Caco-2 (cell line): Measurements from ENCODE around the gene NDUFA8. TPM values are rescaled to one million over a fixed set of nuclear protein-coding genes. Genes with fewer than 3 reads are reported as not detected.

Experiments used
- BruUV-seq: library from RNA; stranded (reverse); fragments of 400-500 nt; replicated peaks from 2 replicates; lab custom pipeline; 2021; lab: Mats Ljungman, UMichigan
- CTCF ChIA-PET: fragments of 300-600 bp; sonication (Branson Sonifier 250); formaldehyde crosslinking; loops from one replicate; lab custom pipeline; 2022; ENCODE audit warnings: antibody characterized with exemption; lab: Charles Lee
- POLR2A ChIA-PET: fragments of 300-600 bp; sonication (Branson Sonifier 250); formaldehyde crosslinking; loops from one replicate; lab custom pipeline; 2022; ENCODE audit warnings: antibody characterized with exemption; lab: Charles Lee
- DNase-seq, 2 experiments: peaks; one replicate each; pipeline versions ENCODE4 v3.0.0 to v3.0.0-alpha.2; 2020 to 2022
- H3K27me3 ChIP-seq: replicated peaks from 2 replicates; pipeline ENCODE4 v1.6.0; 2011; ENCODE audit warnings: low read length; ENCODE audit not compliant: control insufficient read depth, insufficient read depth
- H3K36me3 ChIP-seq: 2 replicates; pipeline ENCODE4 v1.5.1; 2011; ENCODE audit warnings: low read length; ENCODE audit not compliant: control insufficient read depth, insufficient read depth
- H3K4me1 ChIP-seq: fragments of 250-450 bp; sonication (Bioruptor Pico); 2 replicates; pipeline ENCODE4 v1.5.1; 2020; ENCODE audit warnings: mild to moderate bottlenecking
- H3K4me3 ChIP-seq: 2 replicates; pipeline ENCODE4 v1.5.1; 2011; ENCODE audit warnings: low read depth, mild to moderate bottlenecking, control low read depth, low read length
- H3K9me3 ChIP-seq: fragments of 250-450 bp; sonication (Bioruptor Pico); 2 replicates; pipeline ENCODE4 v1.5.1; 2020; ENCODE audit warnings: mild to moderate bottlenecking, moderate library complexity
- H3K27ac Mint-ChIP-seq: one replicate; pipeline ENCODE4 v1.8.0; 2022; ENCODE audit warnings: mixed read lengths; ENCODE audit not compliant: unreplicated experiment
- H3K27me3 Mint-ChIP-seq: one replicate; pipeline ENCODE4 v1.8.0; 2022; ENCODE audit warnings: mixed read lengths; ENCODE audit not compliant: insufficient read depth, unreplicated experiment
- H3K36me3 Mint-ChIP-seq: one replicate; pipeline ENCODE4 v1.8.0; 2022; ENCODE audit warnings: mild to moderate bottlenecking, mixed read lengths; ENCODE audit not compliant: insufficient read depth, unreplicated experiment
- H3K4me1 Mint-ChIP-seq: one replicate; pipeline ENCODE4 v1.8.0; 2022; ENCODE audit warnings: low read depth, mixed read lengths; ENCODE audit not compliant: unreplicated experiment
- H3K4me3 Mint-ChIP-seq: one replicate; pipeline ENCODE4 v1.8.0; 2022; ENCODE audit warnings: mild to moderate bottlenecking, moderate library complexity, mixed read lengths; ENCODE audit not compliant: unreplicated experiment
- H3K9me3 Mint-ChIP-seq: one replicate; pipeline ENCODE4 v1.8.0; 2022; ENCODE audit warnings: mixed read lengths; ENCODE audit not compliant: unreplicated experiment
- intact Hi-C: fragments of 100-400 bp; cut with micrococcal nuclease; formaldehyde crosslinking; loops from one replicate; pipeline ENCODE4 v1.10.0; 2022; ENCODE audit not compliant: unreplicated experiment
- total RNA-seq: library from RNA; stranded (reverse); gene quantifications from 2 replicates; pipeline ENCODE4 v1.2.3, GENCODE V29; 2022
- TF ChIP-seq, protein P1 (sequence below), 2 experiments: fragments of 200-600 bp in 1 of 2; IDR thresholded peaks; 1 replicate in 1 of 2; 2 replicates in 1 of 2; pipeline versions ENCODE4 v1.5.1 to v1.8.0; 2011 to 2022; ENCODE audit warnings: antibody characterized with exemption in 1 of 2, control low read depth in 1 of 2, inconsistent platforms in 1 of 2, low read depth in 1 of 2, low read length in 1 of 2, mild to moderate bottlenecking in 1 of 2, moderate library complexity in 1 of 2; ENCODE audit not compliant: insufficient read depth in 1 of 2, severe bottlenecking in 1 of 2, unreplicated experiment in 1 of 2

The NDUFA8 gene
- total RNA-seq, 1 experiment from 2014 or later: 58.0 TPM

DNA sequence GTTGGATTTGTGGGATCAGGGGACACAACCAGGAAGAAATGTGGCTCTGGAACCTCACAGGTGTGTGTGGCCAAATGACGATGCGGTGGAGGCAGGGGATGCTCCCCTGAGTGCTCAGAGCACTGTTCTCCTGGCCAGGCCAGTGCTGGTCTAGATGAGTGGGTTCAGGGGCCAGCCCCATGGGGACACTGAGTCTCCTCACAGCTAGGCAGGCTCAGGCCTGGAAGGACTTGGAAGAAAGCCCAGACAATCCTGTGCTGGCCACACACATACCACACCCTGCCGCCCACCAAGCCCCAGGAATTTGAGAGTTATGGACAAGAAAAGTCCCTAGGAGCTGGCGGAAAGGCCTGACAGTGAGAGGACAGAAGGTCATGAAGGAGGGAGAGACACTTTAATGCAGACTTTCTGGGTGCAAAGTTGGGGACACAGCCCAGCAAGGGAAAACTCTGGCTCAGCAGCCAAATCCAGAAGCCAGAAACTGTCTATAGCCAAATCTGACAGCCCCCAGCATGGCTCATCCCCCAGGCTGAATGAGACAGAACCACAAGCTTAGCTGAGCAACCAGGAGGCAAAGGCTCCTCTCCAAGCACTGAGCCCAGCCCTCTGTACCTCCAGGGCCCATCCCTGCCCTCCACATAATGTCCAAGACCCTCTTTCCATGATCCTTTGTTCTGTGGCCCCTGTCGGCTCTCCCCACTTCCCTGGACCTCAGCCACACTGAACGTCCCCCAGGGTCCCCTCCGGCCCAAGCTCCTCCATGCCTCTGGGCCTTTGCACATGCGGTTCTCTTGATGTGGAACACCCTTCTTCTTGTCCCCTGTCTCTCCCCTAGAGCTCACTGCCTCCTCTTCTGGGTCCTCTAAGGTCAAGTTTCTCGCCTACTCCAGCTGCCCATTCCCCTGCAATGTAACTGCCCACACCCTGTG, 46.8 kb upstream of the NDUFA8 start:
- Mint-ChIP-seq H3K27me3 (no peaks in the 10 kb centered on the region), H3K36me3 (no peaks in the 10 kb centered on the region), H3K9me3 (no peaks in the 10 kb centered on the region), H3K4me3 (no peak overlapping the region), H3K4me1 (no peaks in the 10 kb centered on the region), H3K27ac (no peak overlapping the region)
- H3K36me3 ChIP-seq: no peaks in the 10 kb centered on the region; the same call in 1 of the 2 replicates
- POLR2A ChIA-PET: no interaction called here
- H3K9me3 ChIP-seq: no peaks in the 10 kb centered on the region
- no peaks in the 10 kb centered on the region for H3K27me3 ChIP-seq
- TF ChIP-seq, protein P1, sequence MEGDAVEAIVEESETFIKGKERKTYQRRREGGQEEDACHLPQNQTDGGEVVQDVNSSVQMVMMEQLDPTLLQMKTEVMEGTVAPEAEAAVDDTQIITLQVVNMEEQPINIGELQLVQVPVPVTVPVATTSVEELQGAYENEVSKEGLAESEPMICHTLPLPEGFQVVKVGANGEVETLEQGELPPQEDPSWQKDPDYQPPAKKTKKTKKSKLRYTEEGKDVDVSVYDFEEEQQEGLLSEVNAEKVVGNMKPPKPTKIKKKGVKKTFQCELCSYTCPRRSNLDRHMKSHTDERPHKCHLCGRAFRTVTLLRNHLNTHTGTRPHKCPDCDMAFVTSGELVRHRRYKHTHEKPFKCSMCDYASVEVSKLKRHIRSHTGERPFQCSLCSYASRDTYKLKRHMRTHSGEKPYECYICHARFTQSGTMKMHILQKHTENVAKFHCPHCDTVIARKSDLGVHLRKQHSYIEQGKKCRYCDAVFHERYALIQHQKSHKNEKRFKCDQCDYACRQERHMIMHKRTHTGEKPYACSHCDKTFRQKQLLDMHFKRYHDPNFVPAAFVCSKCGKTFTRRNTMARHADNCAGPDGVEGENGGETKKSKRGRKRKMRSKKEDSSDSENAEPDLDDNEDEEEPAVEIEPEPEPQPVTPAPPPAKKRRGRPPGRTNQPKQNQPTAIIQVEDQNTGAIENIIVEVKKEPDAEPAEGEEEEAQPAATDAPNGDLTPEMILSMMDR (IDR thresholded peaks at IDR 0.05; ENCODE audit: insufficient read depth in 1 of 2, low read depth in 1 of 2, low read length in 1 of 2, severe bottlenecking in 1 of 2, unreplicated experiment in 1 of 2): no peak
- no TSS peak for BruUV-seq
- DNase-seq: no peak
- no peak overlapping the region for H3K4me3 ChIP-seq
- H3K4me1 ChIP-seq: no peaks in the 10 kb centered on the region
- intact Hi-C loops: no loop called here
- CTCF ChIA-PET: interaction anchor here (0.6 to 1.3 kb wide), 2 partner anchors 80 to 81 kb away, joined by 3 to 4 read pairs; no protein-coding TSS in a partner anchor

DNA sequence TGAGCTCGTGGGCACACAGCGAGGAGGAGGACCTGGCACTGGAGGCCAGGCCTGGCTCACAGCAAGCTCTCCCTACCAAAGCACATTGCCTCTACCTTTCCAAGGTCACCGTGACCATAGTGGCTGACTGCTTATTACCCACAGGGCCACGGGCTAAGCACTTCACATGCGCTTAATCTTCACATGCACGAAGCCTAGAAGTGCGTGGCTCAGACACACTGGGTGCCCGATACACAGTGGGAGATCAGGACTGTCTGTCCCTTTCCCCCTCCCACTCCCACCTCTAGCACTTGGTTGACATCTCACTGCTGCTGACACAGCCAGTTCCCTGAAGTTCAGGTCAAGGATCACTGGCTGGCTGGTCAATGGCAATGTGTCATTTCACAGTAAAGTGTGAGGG, 45.6 kb upstream of the NDUFA8 start:
- H3K27ac Mint-ChIP-seq: no peak overlapping the region
- H3K27me3 Mint-ChIP-seq: no peaks in the 10 kb centered on the region
- no TSS peak for BruUV-seq
- H3K4me3 Mint-ChIP-seq: no peak overlapping the region
- H3K4me1 Mint-ChIP-seq: no peaks in the 10 kb centered on the region
- no peaks in the 10 kb centered on the region; the same call in 1 of the 2 replicates for H3K36me3 ChIP-seq
- no peak for DNase-seq
- POLR2A ChIA-PET: no interaction called here
- no peaks in the 10 kb centered on the region for H3K36me3 Mint-ChIP-seq
- H3K4me1 ChIP-seq: no peaks in the 10 kb centered on the region
- H3K27me3 ChIP-seq: no peaks in the 10 kb centered on the region
- H3K9me3 ChIP-seq: no peaks in the 10 kb centered on the region
- CTCF ChIA-PET: no interaction called here
- intact Hi-C loops: no loop called here
- H3K9me3 Mint-ChIP-seq: no peaks in the 10 kb centered on the region
- no peak overlapping the region for H3K4me3 ChIP-seq
- TF ChIP-seq, protein P1 (IDR thresholded peaks at IDR 0.05; ENCODE audit: insufficient read depth in 1 of 2, low read depth in 1 of 2, low read length in 1 of 2, severe bottlenecking in 1 of 2, unreplicated experiment in 1 of 2): no peak

DNA sequence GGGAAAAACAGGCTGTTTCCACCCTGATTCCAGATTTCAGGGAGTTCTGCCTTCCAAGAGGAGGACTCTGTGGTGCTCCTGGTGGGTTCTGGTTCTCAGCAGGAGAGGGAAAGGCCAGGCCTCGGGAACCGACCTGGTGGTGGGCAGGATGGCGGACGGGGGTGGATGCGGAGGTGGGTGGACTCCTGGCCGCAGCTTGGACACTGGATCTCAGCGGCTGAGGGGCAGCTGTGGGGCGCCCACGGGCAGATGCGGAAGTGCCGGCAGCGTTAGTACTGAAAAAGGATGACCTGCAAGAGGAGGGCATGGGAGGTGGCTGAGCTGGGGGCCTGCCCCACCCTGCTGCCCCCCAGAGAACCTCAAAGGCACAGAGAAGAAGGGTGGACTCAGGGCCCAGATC, 44.9 kb upstream of the NDUFA8 start:
- Mint-ChIP-seq H3K27ac (no peak overlapping the region), H3K27me3 (no peaks in the 10 kb centered on the region), H3K9me3 (no peaks in the 10 kb centered on the region), H3K4me1 (no peaks in the 10 kb centered on the region), H3K4me3 (no peak overlapping the region), H3K36me3 (no peaks in the 10 kb centered on the region)
- DNase-seq: no peak
- no peaks in the 10 kb centered on the region for H3K4me1 ChIP-seq
- H3K9me3 ChIP-seq: no peaks in the 10 kb centered on the region
- POLR2A ChIA-PET: no interaction called here
- TF ChIP-seq, protein P1 (IDR thresholded peaks at IDR 0.05; ENCODE audit: insufficient read depth in 1 of 2, low read depth in 1 of 2, low read length in 1 of 2, severe bottlenecking in 1 of 2, unreplicated experiment in 1 of 2): no peak
- CTCF ChIA-PET: no interaction called here
- no peak overlapping the region for H3K4me3 ChIP-seq
- BruUV-seq: no TSS peak
- no peaks in the 10 kb centered on the region for H3K27me3 ChIP-seq
- intact Hi-C loops: no loop called here
- H3K36me3 ChIP-seq: no peaks in the 10 kb centered on the region; the same call in 1 of the 2 replicates
